Left renal cortex interstitium (tissue), 4 donors: Measurements from ENCODE around the gene NDUFV3. TPM values are rescaled to one million over a fixed set of nuclear protein-coding genes. Genes with fewer than 3 reads are reported as not detected.
"Not testable (repeated sequence)": the region's sequence is repeated elsewhere in the genome, so short reads cannot be mapped to it uniquely, and the experiment has no call there.

Source experiments
- DNase-seq, 4 donors: peaks; one replicate each; pipeline ENCODE4 v3.0.0-alpha.2; 2013; ENCODE audit warnings: low read depth in 4 of 4, low spot score in 2 of 4, missing footprints in 1 of 4
- polyA plus RNA-seq, 4 donors: library from polyadenylated mRNA; unstranded; fragments of 120-200 nt; gene quantifications; one replicate each; pipeline ENCODE4 v1.2.1, GENCODE V29; 2013; ENCODE audit not compliant: insufficient read length in 4 of 4

Gene NDUFV3
- polyA plus RNA-seq, 4 donors = 38.5 to 47.1 (median 43.2) TPM

- no peak for DNase-seq
Measured at GRCh38 chr21:42931560-42932235, 38.6 kb downstream of the NDUFV3 start.

- DNase-seq = not testable (repeated sequence)
Measured at GRCh38 chr21:42932378-42933136, 39.4 kb downstream of the NDUFV3 start.

- DNase-seq = not testable (repeated sequence)
Measured at GRCh38 chr21:42933137-42933970, 40.2 kb downstream of the NDUFV3 start.

- DNase-seq = not testable (repeated sequence)
Measured at GRCh38 chr21:42933973-42934372, 40.9 kb downstream of the NDUFV3 start.

- not testable (repeated sequence) for DNase-seq
Measured at GRCh38 chr21:42936360-42936759, 43.3 kb downstream of the NDUFV3 start.

- DNase-seq = not testable (repeated sequence)
Measured at GRCh38 chr21:42937034-42937940, 44.2 kb downstream of the NDUFV3 start.

GRCh38 chr21:42937960-42938605, 45.0 kb downstream of the NDUFV3 start:
- DNase-seq = no peak

GRCh38 chr21:42938606-42938995, 45.5 kb downstream of the NDUFV3 start:
- not testable (repeated sequence) for DNase-seq

GRCh38 chr21:42939582-42940413, 46.7 kb downstream of the NDUFV3 start:
- DNase-seq = peak; percentile 53 to 69 (median 58)

GRCh38 chr21:42941696-42942085, 48.6 kb downstream of the NDUFV3 start:
- no peak for DNase-seq

- no peak for DNase-seq
Measured at GRCh38 chr21:42942244-42942643, 49.1 kb downstream of the NDUFV3 start.

GRCh38 chr21:42949094-42949755, 56.1 kb downstream of the NDUFV3 start:
- not testable (repeated sequence) for DNase-seq

GRCh38 chr21:42951193-42951592, 58.1 kb downstream of the NDUFV3 start:
- not testable (repeated sequence) for DNase-seq

GRCh38 chr21:42956824-42957630, 63.9 kb downstream of the NDUFV3 start:
- DNase-seq = no peak

GRCh38 chr21:42958122-42958521, 65.0 kb downstream of the NDUFV3 start:
- DNase-seq = not testable (repeated sequence)

- no peak for DNase-seq
Measured at GRCh38 chr21:42959728-42960127, 66.6 kb downstream of the NDUFV3 start.

- DNase-seq = no peak
Measured at GRCh38 chr21:42962380-42963007, 69.4 kb downstream of the NDUFV3 start.
